HG03575 (cell line): Measurements from ENCODE around the gene CEP104.

Experiments used
- ATAC-seq: cut with Tn5 transposase; IDR thresholded peaks from one replicate; pipeline ENCODE4 v1.9.1; 2021; ENCODE audit not compliant: unreplicated experiment, insufficient number of reproducible peaks, low FRiP score; ENCODE audit errors: extremely low read depth

CEP104 gene

GRCh38 chr1:3837685-3838084 lies 19.3 kb downstream of the CEP104 start:
- no peak for ATAC-seq

GRCh38 chr1:3837200-3837599 lies 19.8 kb downstream of the CEP104 start:
- ATAC-seq = no peak

GRCh38 chr1:3836421-3836820 lies 20.6 kb downstream of the CEP104 start:
- ATAC-seq = no peak

GRCh38 chr1:3834701-3835100 lies 22.3 kb downstream of the CEP104 start:
- no peak for ATAC-seq

- ATAC-seq = no peak
These were observed 25.3 kb downstream of the CEP104 start for GRCh38 chr1:3831689-3832088.

- ATAC-seq = no peak
These were observed 28.6 kb downstream of the CEP104 start for GRCh38 chr1:3828391-3828790.

GRCh38 chr1:3827813-3828307 lies 29.2 kb downstream of the CEP104 start:
- ATAC-seq = no peak

- ATAC-seq = no peak
These were observed 31.7 kb downstream of the CEP104 start for GRCh38 chr1:3825356-3825755.

GRCh38 chr1:3824650-3825049 lies 32.4 kb downstream of the CEP104 start:
- no peak for ATAC-seq

- no peak for ATAC-seq
These were observed 34.6 kb downstream of the CEP104 start for GRCh38 chr1:3822421-3822820.

- no peak for ATAC-seq
These were observed 35.1 kb downstream of the CEP104 start for GRCh38 chr1:3821908-3822307.

GRCh38 chr1:3821447-3821846 lies 35.6 kb downstream of the CEP104 start:
- no peak for ATAC-seq

GRCh38 chr1:3821004-3821403 lies 36.0 kb downstream of the CEP104 start:
- no peak for ATAC-seq

- ATAC-seq = no peak
These were observed 36.7 kb downstream of the CEP104 start for GRCh38 chr1:3820316-3820715.

GRCh38 chr1:3819771-3820200 lies 37.2 kb downstream of the CEP104 start:
- no peak for ATAC-seq

GRCh38 chr1:3817821-3818597 lies 39.0 kb downstream of the CEP104 start:
- ATAC-seq = no peak

- no peak for ATAC-seq
These were observed 39.8 kb downstream of the CEP104 start for GRCh38 chr1:3817138-3817740.

- ATAC-seq = no peak
These were observed 40.5 kb downstream of the CEP104 start for GRCh38 chr1:3816331-3817137.

- ATAC-seq = no peak
These were observed 42.0 kb downstream of the CEP104 start for GRCh38 chr1:3814771-3815561.
